GM21367 (cell line): Measurements from ENCODE around the gene DIS3L2.
"Not testable (repeated sequence)": the region's sequence is repeated elsewhere in the genome, so short reads cannot be mapped to it uniquely, and the experiment has no call there.

Source experiments
- ATAC-seq: cut with Tn5 transposase; IDR thresholded peaks from one replicate; pipeline ENCODE4 v1.9.1; 2021; ENCODE audit not compliant: unreplicated experiment

DIS3L2 gene

DNA sequence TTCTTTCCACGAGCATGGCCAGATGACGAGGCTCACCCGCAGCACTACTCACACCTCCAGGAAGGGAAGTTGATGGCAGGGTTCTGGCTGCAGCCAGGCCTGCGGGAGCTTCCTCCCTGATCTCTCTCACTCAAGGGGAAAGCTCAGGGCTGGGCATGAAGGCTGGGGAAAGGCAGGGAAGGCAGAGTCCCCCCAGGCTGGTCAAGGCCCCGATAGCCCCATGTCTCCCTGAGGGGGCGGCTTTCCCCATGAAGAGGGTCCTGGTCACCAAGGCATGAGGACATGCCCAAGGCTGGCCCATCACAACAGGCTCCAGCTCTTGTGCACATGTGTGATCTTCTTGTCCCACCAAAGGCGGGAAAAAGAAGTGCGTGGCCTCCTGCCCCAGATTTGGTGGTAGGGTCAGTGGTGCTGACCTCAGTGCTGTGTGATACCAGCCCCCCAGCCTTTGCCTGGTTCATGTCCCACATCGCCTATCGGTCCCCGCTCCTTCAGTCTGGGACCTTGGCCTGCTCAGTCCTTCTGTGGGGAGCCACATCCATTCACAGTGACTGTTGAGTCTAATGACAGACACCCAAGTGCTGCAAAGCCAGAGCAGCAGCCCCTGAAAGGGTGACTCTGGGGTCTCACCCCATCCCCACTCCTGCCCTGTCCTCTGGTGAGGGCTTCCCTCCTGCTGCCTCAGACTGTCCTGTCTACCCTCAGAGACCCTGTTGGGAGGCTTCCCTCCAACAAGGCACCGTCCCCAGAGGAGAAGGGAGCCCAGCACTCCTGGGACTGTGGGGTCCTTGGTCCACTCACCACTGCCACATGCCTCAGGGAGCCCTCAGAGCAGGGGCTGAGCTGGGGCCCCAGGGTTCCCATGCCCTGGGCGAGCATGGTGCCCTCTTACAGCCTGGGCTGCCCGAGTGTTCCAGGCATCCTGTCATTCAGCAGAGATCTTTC, 367.3 kb downstream of the DIS3L2 start:
- no peak for ATAC-seq

DNA sequence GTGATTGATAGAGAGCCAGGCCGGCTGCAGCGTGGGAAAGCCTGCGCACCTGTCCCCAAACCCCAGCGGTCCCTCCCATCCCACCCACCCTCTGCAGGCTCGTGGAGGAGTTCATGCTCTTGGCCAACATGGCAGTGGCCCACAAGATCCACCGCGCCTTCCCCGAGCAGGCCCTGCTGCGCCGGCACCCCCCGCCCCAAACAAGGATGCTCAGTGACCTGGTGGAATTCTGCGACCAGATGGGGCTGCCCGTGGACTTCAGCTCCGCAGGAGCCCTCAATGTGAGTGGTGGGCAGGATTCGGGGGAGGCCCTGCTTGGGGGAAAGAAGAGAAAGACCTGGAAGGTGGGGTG, 368.2 kb downstream of the DIS3L2 start:
- no peak for ATAC-seq

DNA sequence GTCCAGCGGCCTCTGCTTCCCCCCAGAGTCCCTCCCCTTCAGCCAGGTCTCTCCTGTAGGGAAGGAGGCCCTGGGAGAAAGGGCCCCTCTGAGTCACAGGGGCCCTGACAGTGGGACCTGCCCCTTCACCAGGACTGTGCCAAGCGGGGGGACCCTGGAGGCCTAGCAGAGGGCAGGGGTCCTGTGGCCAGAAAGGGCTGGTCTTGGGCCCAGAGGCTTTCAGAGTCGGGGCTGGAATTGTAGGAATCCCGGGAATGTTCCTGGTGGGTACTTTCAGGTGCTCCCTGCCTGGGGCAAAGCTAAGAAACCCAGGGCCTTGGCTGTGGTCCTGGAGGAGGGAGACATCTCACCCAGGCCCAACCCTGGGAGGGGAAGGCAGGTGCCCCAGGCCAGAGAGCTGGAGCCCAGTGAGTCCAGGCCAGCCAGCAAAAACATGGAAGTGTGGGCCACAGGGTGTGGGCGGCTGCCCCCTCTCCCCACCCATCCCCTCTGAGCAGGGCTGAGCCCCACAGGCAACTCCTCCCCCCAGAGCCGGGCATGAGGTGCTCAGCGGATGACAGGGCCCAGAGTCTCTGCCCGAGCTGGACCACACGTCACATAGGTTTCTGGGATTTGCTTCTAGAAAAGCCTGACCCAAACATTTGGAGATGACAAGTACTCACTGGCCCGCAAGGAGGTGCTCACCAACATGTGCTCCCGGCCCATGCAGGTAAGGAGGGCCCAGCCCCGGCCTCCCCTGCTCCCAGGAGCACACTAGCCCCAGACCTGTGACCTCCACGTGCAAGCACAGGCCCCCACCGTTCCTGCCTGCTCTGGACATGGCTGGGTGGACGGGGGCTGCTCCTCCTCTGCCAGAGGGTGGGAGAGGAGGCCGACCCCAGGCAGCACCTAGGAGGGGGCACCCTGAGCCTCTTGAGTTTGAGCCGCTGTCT, 368.8 kb downstream of the DIS3L2 start:
- no peak for ATAC-seq

DNA sequence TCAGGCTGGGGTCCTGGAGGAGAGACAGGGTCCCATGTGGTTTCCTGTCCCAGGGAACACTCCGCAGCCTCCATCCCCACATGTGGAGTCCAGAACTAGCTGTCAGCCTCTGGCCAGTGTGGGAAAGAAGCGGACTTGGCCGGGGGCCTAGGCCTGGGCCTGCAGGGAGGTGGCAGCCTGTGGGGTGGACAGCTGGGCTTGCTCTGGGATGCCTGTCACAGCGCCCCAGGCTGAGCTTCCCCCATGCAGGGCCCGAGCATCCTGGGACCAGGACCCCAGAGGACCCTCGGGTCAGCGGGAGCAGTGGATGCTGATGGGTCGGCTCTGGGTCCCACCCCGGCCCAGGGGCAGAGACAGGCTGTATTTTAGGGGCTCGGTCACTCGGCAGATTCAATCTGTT, 369.5 kb downstream of the DIS3L2 start:
- not testable (repeated sequence) for ATAC-seq

DNA sequence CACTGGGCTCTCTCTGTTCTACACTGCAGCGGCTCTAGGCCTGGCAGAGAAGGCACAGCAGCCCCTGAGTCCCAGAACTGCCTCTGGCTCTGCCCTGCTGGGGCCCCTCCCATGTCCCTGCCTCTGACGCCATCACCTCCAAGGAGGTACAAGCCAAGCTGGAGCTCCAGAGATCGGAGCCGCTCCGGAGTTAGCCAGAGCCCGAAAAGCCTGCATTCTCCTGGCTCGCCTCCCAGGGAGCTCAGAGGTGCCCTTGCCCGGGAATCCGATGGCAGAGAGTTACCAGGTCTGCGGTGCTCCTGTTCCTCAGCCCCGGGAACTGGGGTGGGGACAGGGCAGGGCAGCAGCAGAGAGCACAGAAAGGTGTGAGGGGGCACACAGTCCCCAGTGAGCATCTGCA, 370.1 kb downstream of the DIS3L2 start:
- not testable (repeated sequence) for ATAC-seq

DNA sequence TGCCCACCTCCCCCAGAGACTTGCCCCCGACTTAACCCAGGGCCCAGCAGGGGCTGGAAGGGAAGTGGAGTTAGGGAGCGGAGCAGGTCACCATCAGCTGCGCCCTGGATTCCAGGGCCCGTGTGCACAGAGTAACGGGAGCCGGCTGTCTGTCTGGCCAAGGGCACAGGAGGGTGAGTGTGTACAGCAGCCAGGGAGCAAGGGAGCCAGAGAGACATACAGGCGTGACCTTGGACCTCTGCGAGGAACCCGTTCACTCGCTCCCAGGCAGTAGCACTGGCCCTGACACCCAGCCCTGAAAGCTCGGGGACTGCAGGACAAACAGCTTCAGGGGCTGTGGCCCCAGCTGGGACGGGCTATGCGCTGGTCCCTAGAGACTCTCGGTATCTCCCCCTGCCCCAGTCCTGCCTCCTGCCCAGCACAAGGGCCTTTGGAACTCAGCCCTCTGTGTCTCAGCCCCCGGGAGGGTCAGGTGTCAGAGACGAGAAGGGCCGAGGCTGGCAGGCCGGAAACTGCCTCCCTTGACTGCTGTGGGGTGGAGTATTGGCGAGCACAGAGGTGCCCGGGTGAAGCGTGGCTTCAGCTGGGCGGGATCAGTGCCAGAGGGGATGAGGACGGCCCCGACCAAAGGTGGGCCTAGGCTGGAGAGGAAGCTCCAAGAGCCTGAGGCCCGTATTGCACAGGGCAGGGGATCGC, 370.9 kb downstream of the DIS3L2 start:
- not testable (repeated sequence) for ATAC-seq

DNA sequence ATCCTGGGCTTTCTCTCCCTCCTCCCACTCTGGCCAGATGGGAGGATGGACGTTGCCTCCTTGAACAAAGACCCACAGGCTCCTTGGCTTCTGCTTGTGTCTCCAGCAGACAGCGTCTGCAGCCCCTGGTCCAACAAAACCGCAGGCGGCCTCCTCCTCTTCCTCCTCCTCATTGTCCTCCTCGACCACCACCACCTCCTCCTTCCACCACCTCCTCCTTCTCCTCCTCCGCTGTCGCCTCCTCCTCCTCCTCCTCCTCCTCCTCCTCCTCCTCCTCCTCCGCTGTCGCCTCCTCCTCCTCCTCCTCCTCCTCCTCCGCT, 371.4 kb downstream of the DIS3L2 start:
- ATAC-seq: no peak

DNA sequence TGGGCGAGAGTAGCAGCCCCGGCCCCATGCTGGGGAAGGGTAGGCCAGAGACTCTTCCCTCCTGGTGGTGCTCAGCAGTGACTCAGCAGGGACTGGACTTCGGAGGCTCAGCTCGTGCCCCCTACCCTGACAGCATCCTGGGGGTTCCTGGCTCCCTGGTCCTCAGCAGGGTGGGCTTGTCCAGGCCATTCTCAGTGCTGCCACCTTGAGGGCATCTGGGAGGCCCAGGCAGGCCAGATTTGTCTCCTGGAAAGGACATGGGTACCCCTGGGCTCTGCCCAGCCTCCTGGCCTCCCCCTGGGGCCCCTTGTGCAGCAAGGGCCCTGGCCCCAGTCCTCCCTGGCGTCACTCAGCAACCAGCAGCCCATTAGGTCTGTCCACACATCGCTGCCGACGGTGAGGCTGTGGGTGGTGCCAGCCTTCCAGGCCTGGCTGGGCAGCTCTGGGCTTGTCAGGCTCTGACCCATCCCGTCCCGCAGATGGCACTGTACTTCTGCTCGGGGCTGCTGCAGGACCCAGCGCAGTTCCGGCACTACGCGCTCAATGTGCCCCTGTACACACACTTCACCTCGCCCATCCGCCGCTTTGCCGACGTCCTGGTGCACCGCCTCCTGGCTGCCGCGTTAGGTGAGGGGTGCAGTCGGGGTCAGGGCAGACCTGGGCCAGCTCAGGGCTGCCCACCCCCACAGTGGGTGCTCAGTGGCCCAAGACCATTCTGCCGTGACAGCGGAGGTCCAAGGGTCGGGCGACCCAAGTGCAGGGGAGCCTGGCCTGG, 372.0 kb downstream of the DIS3L2 start:
- no peak for ATAC-seq

DNA sequence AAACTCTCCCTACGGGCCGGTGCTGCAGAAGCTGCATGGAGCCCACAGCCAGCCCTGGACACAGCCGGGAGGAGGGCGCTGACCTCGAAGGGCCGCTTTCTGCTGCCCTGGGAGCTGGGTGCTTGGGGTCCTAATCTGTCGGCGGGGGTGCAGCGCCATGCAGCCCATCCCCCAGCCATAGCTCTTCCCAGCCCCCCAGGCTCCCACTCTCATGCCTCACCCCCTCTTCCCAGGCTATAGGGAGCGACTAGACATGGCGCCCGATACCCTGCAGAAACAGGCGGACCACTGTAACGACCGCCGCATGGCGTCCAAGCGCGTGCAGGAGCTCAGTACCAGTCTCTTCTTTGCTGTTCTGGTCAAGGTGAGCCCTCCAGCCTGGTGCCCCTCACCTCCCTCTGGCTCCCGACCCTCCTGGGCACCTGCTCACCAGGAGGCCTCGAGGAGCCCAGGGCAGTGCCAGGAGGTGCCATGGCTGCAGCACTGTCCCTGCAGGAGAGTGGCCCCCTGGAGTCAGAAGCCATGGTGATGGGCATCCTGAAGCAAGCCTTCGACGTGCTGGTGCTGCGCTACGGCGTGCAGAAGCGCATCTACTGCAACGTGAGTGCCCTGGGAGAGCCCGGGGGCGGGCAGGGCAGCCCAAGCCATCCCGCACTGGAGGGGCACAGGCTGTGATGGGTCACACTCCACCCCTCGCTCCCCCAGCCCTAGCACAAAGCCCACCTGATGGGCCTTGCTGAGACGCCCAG, 372.8 kb downstream of the DIS3L2 start:
- not testable (repeated sequence) for ATAC-seq

DNA sequence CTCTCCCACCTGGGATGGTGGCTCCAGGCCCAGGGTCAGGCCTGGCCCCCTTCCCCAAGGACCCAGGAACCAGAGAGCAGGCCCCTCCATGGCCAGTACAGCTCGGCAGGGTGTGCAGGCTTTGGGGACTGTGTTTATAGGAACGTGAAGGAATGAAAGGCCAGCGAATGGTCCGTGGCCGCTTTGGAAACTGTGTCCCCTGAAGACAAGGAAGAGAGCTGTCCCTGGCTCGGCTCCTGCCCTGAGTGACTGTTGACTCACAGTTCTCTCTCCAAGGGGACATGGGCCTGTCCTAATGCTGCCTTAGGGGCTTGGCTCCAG, 373.3 kb downstream of the DIS3L2 start:
- not testable (repeated sequence) for ATAC-seq

DNA sequence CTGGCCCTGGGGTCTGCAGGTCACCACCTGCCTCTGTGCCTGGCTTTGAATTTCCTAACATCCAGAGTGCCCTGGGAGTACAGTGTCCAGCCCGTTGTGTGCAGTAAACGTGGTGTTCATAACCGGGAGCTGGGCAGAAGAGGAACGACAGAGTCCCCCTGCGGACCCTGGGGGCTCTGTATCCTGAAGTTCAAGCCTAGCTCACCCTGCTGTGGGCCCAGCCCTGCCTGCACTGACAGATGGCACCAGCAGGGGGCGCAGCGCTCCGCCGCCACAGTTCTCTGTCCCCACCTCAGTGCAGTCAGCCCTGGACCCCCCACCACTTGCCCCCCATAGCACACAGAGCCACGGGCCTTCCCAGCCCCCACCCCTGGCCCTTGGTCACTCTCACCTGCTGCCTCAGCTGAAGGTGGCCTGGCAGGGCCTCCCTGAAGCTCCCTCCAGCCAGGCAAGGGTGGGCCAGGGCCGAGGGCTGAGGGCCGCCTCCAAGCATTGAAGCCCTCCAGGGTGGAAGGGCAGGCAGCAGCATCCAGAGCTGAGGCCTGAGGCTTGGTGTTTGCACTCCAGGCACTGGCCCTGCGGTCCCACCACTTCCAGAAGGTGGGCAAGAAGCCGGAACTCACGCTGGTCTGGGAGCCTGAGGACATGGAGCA, 373.8 kb downstream of the DIS3L2 start:
- ATAC-seq: not testable (repeated sequence)

DNA sequence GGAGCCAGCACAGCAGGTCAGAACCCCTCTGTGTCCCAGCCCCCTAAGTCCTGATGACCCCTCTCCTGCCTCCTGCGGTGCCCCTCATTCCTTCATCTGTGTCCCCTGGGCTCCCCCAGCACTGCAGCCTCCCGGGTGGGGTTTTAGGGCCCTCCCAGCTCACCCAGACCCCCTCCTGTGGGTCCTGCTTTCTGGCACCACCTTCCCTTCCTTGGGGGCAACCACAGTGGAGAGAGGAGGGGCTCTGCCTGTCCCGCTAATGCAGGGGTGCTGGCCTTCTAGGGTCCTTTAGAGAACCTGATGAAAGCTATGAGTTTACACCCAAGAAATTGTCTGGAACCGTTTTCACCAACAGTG, 374.3 kb downstream of the DIS3L2 start:
- no peak for ATAC-seq

DNA sequence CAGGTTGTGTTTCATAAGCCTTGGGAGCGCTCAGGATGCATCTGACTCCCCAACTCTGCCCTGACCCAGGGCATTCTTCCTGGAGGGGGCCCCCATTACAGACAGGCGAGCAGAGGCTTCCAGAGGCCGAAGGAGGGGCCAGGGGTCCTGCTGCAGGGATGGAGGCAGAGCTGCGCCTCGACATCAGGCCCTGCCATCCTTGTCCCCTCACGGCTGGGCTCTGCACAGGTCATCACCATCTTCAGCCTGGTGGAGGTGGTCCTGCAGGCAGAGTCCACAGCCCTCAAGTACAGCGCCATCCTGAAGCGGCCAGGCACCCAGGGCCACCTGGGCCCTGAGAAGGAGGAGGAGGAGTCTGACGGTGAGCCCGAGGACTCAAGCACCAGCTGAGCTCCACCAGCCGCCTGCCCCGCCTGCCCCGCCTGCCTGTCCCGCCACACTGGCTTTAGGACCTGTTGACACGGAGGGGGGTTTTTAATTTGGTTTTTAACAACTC, 374.8 kb downstream of the DIS3L2 start:
- no peak for ATAC-seq

DNA sequence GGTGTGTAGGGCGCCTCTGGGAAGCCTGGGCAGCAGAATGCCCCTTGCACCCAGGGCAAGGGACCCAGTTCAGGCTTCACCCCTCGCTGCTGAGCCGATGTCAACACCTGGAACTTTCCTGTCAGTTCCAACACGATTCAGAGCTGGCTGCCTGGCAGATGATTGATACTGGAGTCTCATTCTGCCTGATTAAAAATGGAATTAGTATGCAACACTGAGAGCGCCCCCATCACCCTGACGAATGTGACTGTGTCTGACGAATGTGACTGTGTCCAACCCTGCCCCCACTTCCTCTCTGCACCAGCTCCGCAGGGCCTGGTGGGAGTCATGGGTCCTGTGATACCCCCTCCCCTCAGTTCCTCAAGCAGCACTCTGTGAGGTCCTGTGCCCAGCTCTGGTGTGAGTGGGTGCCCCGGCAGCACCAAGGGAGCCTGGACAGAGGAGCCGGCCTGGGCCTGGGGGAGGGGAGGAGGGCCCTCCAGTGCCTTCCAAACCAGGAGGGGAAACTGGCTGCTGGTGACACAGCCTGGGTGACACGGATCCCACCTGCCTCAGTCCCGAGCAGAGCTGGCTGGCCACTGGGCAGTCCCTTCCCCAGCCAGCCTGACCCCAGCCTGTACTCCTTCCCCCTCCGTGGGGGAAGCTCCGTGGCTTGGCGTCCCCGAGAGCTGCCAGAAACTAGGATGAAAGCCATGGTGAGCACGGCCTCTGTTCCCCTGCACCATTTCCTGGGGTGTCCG, 375.6 kb downstream of the DIS3L2 start:
- ATAC-seq: no peak

DNA sequence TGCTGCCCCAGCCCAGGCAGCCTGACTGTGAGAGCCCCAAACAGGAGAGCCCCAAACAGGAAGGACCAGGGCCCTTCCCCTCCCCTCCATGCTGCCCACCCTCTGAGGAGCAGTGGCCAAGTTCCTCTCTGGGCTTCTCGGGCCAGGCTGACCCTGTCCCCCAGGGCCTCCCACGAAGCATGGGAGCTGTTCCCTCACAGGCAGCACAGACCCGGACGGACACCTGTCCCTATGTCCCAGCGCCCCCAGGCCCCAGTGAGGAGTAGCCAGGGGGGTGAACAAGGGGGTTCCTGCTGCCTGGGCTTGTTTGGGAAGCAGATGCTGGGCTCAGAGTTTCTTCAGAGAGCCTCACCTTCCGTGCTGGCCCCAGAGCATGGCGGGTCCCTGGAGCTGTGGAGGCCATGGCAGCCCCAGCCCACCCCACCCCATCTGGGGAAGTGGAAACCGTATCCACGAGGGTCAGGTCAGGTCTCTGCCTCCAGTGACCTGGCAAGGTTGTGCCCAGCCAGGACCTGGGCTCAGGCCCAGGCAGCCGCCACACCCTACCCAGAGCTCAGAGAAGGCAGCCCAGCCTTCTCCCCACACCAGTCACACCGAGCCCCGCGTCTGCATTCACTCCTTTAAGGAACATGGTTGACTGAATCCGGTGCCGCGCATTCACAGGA, 376.7 kb downstream of the DIS3L2 start:
- ATAC-seq: not testable (repeated sequence)

DNA sequence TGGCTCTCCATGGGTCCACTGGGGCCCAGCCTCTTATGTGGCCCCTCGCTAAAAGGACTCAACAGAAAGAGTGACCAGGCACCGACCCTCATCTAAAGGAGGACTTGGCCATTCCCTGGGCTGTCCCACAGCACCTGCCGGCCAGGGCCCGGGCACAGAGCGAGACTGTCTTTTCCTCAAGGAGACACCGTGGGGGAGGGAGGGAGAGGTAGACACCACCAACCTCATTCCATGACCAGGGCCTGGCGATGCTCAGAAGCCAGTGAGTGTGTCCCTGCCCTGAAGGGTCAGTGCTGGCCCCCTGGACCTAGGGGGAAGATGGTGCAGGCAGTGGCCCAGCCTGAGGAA, 377.2 kb downstream of the DIS3L2 start:
- ATAC-seq: no peak

DNA sequence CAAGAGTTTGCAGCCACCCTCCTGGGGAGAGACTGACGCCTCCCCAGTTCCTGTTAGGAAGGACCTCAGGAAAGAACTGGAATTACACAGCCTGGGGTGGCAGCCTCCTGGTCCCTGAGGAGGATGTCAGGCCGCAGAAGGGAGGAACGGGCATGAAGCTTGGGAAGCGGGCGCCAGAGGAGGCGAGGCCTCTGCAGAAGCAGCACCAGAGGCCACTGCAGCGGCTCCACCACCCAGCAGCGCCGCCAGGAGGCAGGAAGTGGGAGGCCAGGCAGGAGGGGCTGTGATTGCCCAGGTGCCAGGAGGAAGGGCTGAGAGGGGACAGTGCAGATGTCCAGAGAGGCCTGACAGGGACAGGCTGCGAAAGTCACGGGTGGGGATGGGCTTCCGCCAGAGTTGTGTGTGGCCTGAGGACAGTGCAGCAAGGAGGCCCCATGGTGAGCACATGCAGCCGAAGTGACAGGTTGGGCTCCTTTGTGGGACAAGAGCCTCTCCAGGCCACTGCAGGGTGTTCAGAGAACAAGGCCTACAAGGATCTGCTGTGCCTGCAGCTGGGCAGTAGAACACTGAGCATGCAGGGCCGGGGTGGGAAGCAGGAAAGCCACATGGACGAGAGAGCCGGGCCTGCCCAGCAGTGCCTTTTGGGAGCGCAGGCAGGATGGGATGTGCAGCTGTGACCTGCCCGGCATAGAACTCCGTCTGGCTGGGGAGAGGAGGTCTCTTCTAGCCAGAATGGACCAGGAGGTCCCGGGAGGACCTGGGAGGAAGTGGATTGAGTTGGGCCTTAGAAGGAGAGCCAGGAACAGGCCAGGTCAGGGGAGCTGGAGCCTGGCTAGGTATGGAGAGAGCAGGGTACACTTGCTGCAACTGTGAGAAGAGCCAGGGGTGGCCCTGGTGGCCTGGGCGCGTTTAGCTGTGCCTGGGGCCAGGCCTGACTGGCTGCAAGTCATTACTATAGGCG, 377.9 kb downstream of the DIS3L2 start:
- ATAC-seq: no peak
